Colonic mucosa (tissue), 4 donors: ENCODE data around the gene ANKRD23. TPM values are rescaled to one million over a fixed set of nuclear protein-coding genes. Genes with fewer than 3 reads are reported as not detected.
"Not testable (repeated sequence)": the region's sequence is repeated elsewhere in the genome, so short reads cannot be mapped to it uniquely, and the experiment has no call there.

Source experiments
- DNase-seq: peaks from one replicate; pipeline ENCODE4 v3.0.0-alpha.2; 2020
- H3K27ac ChIP-seq: fragments of 200-600 bp; one replicate; pipeline ENCODE4 v1.8.0; 2021
- H3K27me3 ChIP-seq: fragments of 200-600 bp; one replicate; pipeline ENCODE4 v1.8.0; 2021
- H3K36me3 ChIP-seq: fragments of 200-600 bp; one replicate; pipeline ENCODE4 v1.8.0; 2021
- H3K4me1 ChIP-seq: fragments of 200-600 bp; one replicate; pipeline ENCODE4 v1.8.0; 2021; ENCODE audit warnings: mild to moderate bottlenecking
- H3K4me3 ChIP-seq: fragments of 200-600 bp; one replicate; pipeline ENCODE4 v1.8.0; 2021
- H3K9ac ChIP-seq, 2 donors: one replicate each; pipeline ENCODE4 v1.7.0; 2013; ENCODE audit warnings: control low read depth in 2 of 2, low read depth in 2 of 2, low read length in 2 of 2
- H3K9me3 ChIP-seq: fragments of 200-600 bp; one replicate; pipeline ENCODE4 v1.8.0; 2021
- CTCF ChIP-seq: fragments of 200-600 bp; IDR thresholded peaks from one replicate; pipeline ENCODE4 v1.8.0; 2022; ENCODE audit warnings: antibody characterized with exemption, mild to moderate bottlenecking
- intact Hi-C: fragments of 100-400 bp; cut with DNase I; formaldehyde crosslinking; loops from one replicate; pipeline ENCODE4 v1.14.1; 2022
- total RNA-seq, 2 donors: library from RNA; stranded (reverse); fragmentation: NEBNext Ultra II Directional in 1 of 2; extraction: Animal tissue kit (Norgen Biotek cat#: 25700) in 1 of 2; gene quantifications; one replicate each; pipeline ENCODE4 v1.2.1, GENCODE V29; 2021
- donor health status: healthy.
- donor health status: DM: no; HTN: no; CAD: no.
- donor health status: DM: no; HTN: no; CAD: no.

ANKRD23 gene
- total RNA-seq, 2 donors from 2014 or later = 1.4 to 4.1 TPM

GRCh38 chr2:96809216-96809882 lies 34.5 kb downstream of the ANKRD23 start:
- no peak overlapping the region for H3K9ac ChIP-seq
- H3K4me1 ChIP-seq = no peaks in the 10 kb centered on the region
- DNase-seq = no peak
- no peaks in the 10 kb centered on the region for H3K9me3 ChIP-seq
- no peak overlapping the region for H3K27ac ChIP-seq
- intact Hi-C loops = loop anchor here (10.0 kb wide), 1 partner anchor 195 kb away; no protein-coding TSS in a partner anchor
- no peak overlapping the region for H3K4me3 ChIP-seq
- TF ChIP-seq CTCF = no peak
- H3K27me3 ChIP-seq = no peaks in the 10 kb centered on the region
- peaks cover 4% of the 10 kb centered on the region for H3K36me3 ChIP-seq

- H3K9ac ChIP-seq = no peak overlapping the region
- no peaks in the 10 kb centered on the region for H3K27me3 ChIP-seq
- no peak overlapping the region for H3K27ac ChIP-seq
- H3K9me3 ChIP-seq = no peaks in the 10 kb centered on the region
- no peak overlapping the region for H3K4me3 ChIP-seq
- no peak for TF ChIP-seq CTCF
- intact Hi-C loops = loop anchor here (10.0 kb wide), 1 partner anchor 194 kb away; no protein-coding TSS in a partner anchor
- no peak for DNase-seq
- H3K4me1 ChIP-seq = no peaks in the 10 kb centered on the region
- peaks cover 4% of the 10 kb centered on the region for H3K36me3 ChIP-seq
These were observed 35.5 kb downstream of the ANKRD23 start for GRCh38 chr2:96808176-96808837.

GRCh38 chr2:96807127-96807471 lies 36.7 kb downstream of the ANKRD23 start:
- intact Hi-C loops = loop anchor here (10.0 kb wide), 1 partner anchor 192 kb away; no protein-coding TSS in a partner anchor
- Histone ChIP-seq H3K36me3 (peaks cover 6% of the 10 kb centered on the region), H3K4me3 (no peak overlapping the region), H3K9ac (no peak overlapping the region), H3K27ac (no peak overlapping the region), H3K27me3 (no peaks in the 10 kb centered on the region), H3K4me1 (no peaks in the 10 kb centered on the region), H3K9me3 (no peaks in the 10 kb centered on the region)
- DNase-seq = no peak
- TF ChIP-seq CTCF = no peak

GRCh38 chr2:96806468-96807126 lies 37.2 kb downstream of the ANKRD23 start:
- H3K4me3 ChIP-seq = no peak overlapping the region
- H3K27me3 ChIP-seq = no peaks in the 10 kb centered on the region
- no peaks in the 10 kb centered on the region for H3K9me3 ChIP-seq
- H3K36me3 ChIP-seq = peaks cover 9% of the 10 kb centered on the region
- no peak overlapping the region for H3K9ac ChIP-seq
- no peak for TF ChIP-seq CTCF
- intact Hi-C loops = loop anchor here (10.0 kb wide), 1 partner anchor 192 kb away; no protein-coding TSS in a partner anchor
- no peak for DNase-seq
- H3K4me1 ChIP-seq = no peaks in the 10 kb centered on the region
- H3K27ac ChIP-seq = no peak overlapping the region

- H3K4me1 ChIP-seq, H3K4me3 ChIP-seq, H3K9ac ChIP-seq, H3K9me3 ChIP-seq, H3K36me3 ChIP-seq, H3K27ac ChIP-seq, H3K27me3 ChIP-seq, DNase-seq: not testable (repeated sequence)
- intact Hi-C loops = loop anchor here (10.0 kb wide), 1 partner anchor 191 kb away; no protein-coding TSS in a partner anchor
These were observed 37.9 kb downstream of the ANKRD23 start for GRCh38 chr2:96805946-96806345.
